ENCODE results near the gene COLQ.
"Not testable (repeated sequence)": the region's sequence is repeated elsewhere in the genome, so short reads cannot be mapped to it uniquely, and the experiment has no call there.

DNA sequence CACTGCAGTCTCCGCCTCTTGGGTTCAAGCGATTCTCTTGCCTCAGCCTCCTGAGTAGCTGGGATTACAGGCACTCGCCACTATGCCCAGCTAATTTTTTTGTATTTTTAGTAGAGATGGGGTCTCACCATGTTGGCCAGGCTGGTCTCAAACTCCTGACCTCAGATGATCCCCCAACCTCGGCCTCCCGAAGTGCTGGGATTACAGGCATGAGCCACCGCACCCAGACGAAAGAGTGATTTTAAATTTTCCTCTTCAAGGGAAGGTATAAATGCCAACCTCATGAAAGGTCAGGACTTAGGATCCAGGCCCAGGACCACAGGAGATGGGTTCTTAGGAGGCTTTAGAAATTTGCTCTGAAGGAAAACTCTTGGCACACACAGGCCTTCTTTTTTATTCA is 110.5 kb downstream of the COLQ start:
- TF ChIP-seq, protein P1, sequence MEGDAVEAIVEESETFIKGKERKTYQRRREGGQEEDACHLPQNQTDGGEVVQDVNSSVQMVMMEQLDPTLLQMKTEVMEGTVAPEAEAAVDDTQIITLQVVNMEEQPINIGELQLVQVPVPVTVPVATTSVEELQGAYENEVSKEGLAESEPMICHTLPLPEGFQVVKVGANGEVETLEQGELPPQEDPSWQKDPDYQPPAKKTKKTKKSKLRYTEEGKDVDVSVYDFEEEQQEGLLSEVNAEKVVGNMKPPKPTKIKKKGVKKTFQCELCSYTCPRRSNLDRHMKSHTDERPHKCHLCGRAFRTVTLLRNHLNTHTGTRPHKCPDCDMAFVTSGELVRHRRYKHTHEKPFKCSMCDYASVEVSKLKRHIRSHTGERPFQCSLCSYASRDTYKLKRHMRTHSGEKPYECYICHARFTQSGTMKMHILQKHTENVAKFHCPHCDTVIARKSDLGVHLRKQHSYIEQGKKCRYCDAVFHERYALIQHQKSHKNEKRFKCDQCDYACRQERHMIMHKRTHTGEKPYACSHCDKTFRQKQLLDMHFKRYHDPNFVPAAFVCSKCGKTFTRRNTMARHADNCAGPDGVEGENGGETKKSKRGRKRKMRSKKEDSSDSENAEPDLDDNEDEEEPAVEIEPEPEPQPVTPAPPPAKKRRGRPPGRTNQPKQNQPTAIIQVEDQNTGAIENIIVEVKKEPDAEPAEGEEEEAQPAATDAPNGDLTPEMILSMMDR (IDR thresholded peaks at IDR 0.05): not testable (repeated sequence)
- not testable (repeated sequence) for TF ChIP-seq POLR2A (IDR thresholded peaks at IDR 0.05)

All from heart left ventricle (tissue), 13 donors.